SK-N-MC (cell line): ENCODE data around the gene RHEB.

ENCODE experiments used
- DNase-seq: peaks from one replicate; pipeline ENCODE4 v3.0.0-alpha.2; 2011; ENCODE audit warnings: low read depth, low spot score
- H3K27ac ChIP-seq: fragments of 200-600 bp; sonication (generic); 2 replicates; pipeline ENCODE4 v1.5.1; 2016; ENCODE audit warnings: mixed run types
- H3K36me3 ChIP-seq: fragments of 200-600 bp; sonication (generic); 2 replicates; pipeline ENCODE4 v1.6.1; 2017; ENCODE audit warnings: antibody characterized with exemption, low read length, mixed read lengths; ENCODE audit not compliant: insufficient read depth
- H3K4me3 ChIP-seq: fragments of 200-600 bp; sonication (generic); 2 replicates; pipeline ENCODE4 v1.5.1; 2016
- H3K9ac ChIP-seq: fragments of 200-600 bp; sonication (generic); 2 replicates; pipeline ENCODE4 v1.8.0; 2017; ENCODE audit warnings: mixed run types, mixed read lengths; ENCODE audit not compliant: insufficient read length
- H3K9me3 ChIP-seq: fragments of 200-600 bp; sonication (generic); 2 replicates; pipeline ENCODE4 v1.6.1; 2017; ENCODE audit warnings: low read depth, mild to moderate bottlenecking, antibody characterized with exemption, low read length, moderate library complexity, mixed read lengths
- EZH2 ChIP-seq: fragments of 200-600 bp; sonication (generic); IDR thresholded peaks from one replicate; pipeline ENCODE4 v1.6.1; 2017; ENCODE audit warnings: antibody characterized with exemption
- FOXP2 ChIP-seq: optimal IDR thresholded peaks from 2 replicates; pipeline ENCODE3; 2011; ENCODE audit warnings: mild to moderate bottlenecking, moderate library complexity; ENCODE audit not compliant: insufficient read depth; ENCODE audit errors: extremely low read length, control extremely low read depth
- POLR2AphosphoS5 ChIP-seq: IDR thresholded peaks from 2 replicates; pipeline ENCODE4 v1.6.1; 2012; ENCODE audit warnings: mild to moderate bottlenecking, low read depth, low read length, borderline replicate concordance

RHEB gene

DNA sequence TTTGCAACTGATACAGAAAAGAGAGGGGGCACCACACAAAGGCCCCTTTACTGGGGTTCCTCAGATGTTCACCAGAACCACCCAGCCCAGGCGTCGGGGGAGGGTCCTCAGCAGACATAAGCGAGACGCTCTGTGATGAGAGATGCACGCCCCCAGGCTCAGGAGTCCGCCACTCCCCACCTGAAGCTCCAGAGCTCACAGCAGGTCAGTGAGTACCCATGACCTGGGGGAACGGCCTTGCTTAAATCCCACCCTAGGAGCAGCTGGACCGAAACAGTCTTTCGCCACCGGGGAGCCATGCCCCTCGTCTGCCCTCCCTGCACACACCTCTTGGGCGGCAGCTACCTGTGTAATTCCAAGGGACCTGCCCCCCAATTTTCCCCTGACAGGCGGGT, 82.5 kb downstream of the RHEB start:
- DNase-seq, result no peak
- H3K4me3 ChIP-seq, result no peak overlapping the region
- H3K9ac ChIP-seq, result no peak overlapping the region
- H3K9me3 ChIP-seq, result no peaks in the 10 kb centered on the region
- no peak overlapping the region for H3K27ac ChIP-seq
- no peaks in the 10 kb centered on the region for H3K36me3 ChIP-seq
- TF ChIP-seq EZH2 (no peak), POLR2AphosphoS5 (no peak), FOXP2 (no peak)

- no peak overlapping the region for H3K27ac ChIP-seq
- H3K9ac ChIP-seq, result no peak overlapping the region
- H3K36me3 ChIP-seq, result no peaks in the 10 kb centered on the region
- DNase-seq, result no peak
- TF ChIP-seq POLR2AphosphoS5, result no peak
- no peak for TF ChIP-seq FOXP2
- TF ChIP-seq EZH2, result no peak
- no peak overlapping the region for H3K4me3 ChIP-seq
- no peaks in the 10 kb centered on the region for H3K9me3 ChIP-seq
Observed at GRCh38 chr7:151436446-151437158, 83.1 kb downstream of the RHEB start.

DNA sequence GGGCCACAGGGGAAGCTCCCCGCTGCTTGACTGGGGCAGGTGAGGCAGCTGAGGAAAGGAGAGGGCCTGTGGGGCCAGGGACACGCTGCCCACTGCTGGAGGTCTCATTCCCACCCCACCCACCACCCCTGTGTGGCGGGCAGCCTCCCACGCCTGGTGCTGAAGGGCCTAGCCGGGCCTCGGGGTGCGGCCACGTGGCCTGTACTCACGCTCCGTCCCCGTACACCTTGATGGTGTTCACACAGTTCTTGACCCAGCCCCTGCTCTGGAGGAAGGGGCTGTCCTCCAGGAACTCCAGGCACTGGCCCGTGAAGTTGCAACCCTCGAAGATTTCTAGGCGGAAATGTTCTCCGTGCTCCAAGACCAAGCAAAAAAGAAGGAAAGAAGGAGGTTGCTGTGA, 83.7 kb downstream of the RHEB start:
- Histone ChIP-seq H3K9ac (no peak overlapping the region), H3K27ac (no peak overlapping the region), H3K9me3 (no peaks in the 10 kb centered on the region), H3K36me3 (no peaks in the 10 kb centered on the region), H3K4me3 (no peak overlapping the region)
- no peak for DNase-seq
- TF ChIP-seq POLR2AphosphoS5, result no peak
- TF ChIP-seq FOXP2, result no peak
- TF ChIP-seq EZH2, result no peak

GRCh38 chr7:151435103-151435916, 84.4 kb downstream of the RHEB start:
- no peak overlapping the region for H3K9ac ChIP-seq
- no peaks in the 10 kb centered on the region for H3K9me3 ChIP-seq
- H3K27ac ChIP-seq, result no peak overlapping the region
- no peak overlapping the region for H3K4me3 ChIP-seq
- no peak for TF ChIP-seq FOXP2
- H3K36me3 ChIP-seq, result no peaks in the 10 kb centered on the region
- DNase-seq, result no peak

GRCh38 chr7:151434549-151434948, 85.1 kb downstream of the RHEB start:
- H3K9me3 ChIP-seq, result no peaks in the 10 kb centered on the region
- no peak for TF ChIP-seq POLR2AphosphoS5
- TF ChIP-seq EZH2, result no peak

DNA sequence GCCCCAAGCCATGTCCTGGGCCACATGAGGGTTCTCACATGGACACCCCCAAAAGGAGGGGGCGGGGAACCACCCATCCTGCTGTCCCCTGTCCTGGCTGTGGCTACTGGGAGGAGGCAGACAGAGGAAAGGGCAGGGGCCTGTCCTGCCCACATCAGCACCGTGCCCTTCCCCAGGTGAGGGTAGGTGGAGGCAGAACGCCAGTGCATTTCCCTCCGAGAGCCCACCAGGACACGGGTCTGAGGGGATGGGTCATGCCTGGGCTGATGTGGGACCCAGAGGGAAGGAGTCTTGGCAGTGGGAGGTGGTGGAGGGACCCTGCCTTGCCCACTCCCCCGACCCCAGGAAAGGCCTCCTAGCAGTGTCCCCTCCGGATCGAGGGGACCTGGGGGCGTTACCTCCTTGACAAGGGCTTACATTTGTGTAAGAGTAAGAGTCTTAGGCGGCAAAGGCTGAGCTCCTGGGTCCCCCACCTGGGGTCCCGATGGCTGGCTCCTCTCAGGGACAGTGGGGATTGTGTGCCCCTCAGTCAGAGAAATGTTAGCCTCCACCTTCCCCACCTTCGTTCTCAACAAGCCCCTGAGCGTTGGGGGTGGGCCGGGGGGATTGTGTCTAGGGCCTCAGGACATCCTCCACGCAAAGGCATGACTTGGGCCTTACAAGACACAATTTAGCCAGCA, 85.8 kb downstream of the RHEB start:
- Histone ChIP-seq H3K9me3 (no peaks in the 10 kb centered on the region), H3K9ac (no peak overlapping the region), H3K4me3 (no peak overlapping the region), H3K36me3 (no peaks in the 10 kb centered on the region), H3K27ac (no peak overlapping the region)
- TF ChIP-seq FOXP2 (no peak), POLR2AphosphoS5 (no peak), EZH2 (no peak)
- DNase-seq, result no peak

More at GRCh38 chr7:151434549-151434948, 85.1 kb downstream of the RHEB start:
- no peaks in the 10 kb centered on the region for H3K36me3 ChIP-seq
- no peak overlapping the region for H3K27ac ChIP-seq
- DNase-seq, result no peak
- no peak overlapping the region for H3K4me3 ChIP-seq
- no peak overlapping the region for H3K9ac ChIP-seq

DNA sequence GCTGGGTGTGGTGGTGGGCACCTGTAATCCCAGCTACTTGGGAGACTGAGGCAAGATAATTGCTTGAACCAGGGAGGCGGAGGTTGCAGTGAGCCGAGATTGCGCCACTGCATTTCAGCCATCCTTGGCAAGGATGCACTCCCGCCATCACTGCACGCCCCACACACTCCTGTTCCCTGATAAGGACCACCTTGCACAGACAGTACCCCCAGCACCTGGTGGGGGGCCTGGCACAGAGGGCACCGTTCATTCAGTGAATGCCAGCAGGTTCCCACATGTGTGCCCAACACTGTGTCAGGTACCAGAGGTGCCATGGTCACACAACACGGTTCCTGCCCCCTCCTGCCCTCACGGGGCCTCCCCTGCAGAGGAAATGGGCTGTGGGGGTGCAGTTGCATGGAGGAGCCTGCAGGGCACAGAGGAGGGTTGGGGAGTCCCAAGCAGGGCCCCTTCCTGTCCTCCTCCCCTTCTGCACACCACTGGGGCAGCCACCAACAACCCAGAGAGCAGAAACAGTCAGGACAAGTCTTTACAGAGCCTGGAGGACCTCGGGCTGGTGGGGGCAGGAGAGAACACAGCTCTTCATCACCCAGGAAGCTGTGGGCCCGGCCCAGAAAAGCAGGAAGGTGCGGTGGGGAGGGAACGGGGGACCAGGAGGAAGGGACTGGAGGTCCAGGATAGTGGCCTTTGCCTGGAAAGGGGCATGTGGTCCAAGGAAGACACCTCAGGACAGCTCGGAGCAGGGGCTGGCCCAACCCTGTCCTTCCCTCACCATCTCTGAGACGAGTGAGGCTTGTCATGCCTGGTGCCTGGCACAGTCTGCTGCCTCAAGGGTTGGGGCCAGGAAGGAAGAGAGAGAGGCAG, 86.8 kb downstream of the RHEB start:
- Histone ChIP-seq H3K36me3 (no peaks in the 10 kb centered on the region), H3K9ac (no peak overlapping the region), H3K9me3 (no peaks in the 10 kb centered on the region), H3K4me3 (no peak overlapping the region), H3K27ac (no peak overlapping the region)
- no peak for TF ChIP-seq EZH2
- no peak for TF ChIP-seq FOXP2
- no peak for TF ChIP-seq POLR2AphosphoS5
- no peak for DNase-seq

- no peak overlapping the region for H3K27ac ChIP-seq
- TF ChIP-seq EZH2 (no peak), POLR2AphosphoS5 (no peak), FOXP2 (no peak)
Observed at GRCh38 chr7:151431768-151432311, 87.9 kb downstream of the RHEB start.

More at GRCh38 chr7:151431768-151432311, 87.9 kb downstream of the RHEB start:
- H3K9ac ChIP-seq, result no peak overlapping the region
- no peak for DNase-seq
- no peak overlapping the region for H3K4me3 ChIP-seq
- no peaks in the 10 kb centered on the region for H3K36me3 ChIP-seq
- H3K9me3 ChIP-seq, result no peaks in the 10 kb centered on the region
